Measurements from ENCODE around the gene ASB18. TPM values are rescaled to one million over a fixed set of nuclear protein-coding genes. Genes with fewer than 3 reads are reported as not detected.

ASB18 gene
- total and polyA plus RNA-seq, 2 of the 13 experiments (the other 11 are each of a cell fraction or from before 2014, with no cell fraction given) = not detected

DNA sequence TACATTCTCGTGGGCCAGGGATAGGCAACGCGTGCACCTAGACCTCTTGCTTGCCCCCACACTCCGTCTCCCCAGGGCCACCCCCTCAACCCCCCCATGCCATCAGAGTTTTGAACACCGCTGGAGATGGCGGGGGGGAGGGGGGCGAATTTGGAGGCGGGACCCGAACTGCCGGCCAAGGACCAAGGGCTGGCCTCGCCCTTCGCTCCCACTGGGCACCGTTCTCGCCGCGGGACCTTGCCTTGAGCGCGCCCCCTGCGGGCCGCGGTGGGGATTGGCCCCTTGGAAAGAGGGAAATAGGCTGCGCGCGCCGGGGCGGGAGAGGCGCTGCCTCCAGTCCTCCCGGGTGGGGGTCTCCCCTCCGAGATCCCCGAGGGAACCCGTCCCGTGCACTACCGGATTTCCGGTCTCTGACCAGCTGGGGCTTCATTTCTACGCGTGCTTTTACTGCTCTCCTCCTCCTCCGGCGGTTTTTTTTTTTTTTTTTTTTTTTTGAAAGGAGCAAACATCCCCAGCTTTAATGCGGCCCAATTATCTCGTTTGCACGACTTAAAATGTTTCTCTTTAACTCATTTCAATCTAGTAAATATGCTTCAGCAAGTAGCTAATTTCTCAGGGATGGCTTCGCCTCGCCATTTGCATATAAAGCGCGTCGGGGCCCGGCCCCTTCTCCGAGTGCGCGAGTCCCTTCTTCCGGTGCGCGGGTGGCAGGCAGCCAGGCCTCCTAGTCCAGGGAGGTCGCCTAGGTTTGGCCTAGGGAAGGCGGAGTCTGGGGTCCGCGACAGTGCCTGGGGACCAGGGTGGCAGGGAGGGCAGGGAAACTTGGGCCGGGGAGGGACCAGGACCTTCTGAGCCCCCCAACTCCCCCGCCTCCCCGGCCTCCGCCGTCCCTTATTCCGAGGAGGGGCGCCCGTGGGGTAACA, 86.0 kb downstream of the ASB18 start (continued):
- TF ChIP-seq, protein P1, sequence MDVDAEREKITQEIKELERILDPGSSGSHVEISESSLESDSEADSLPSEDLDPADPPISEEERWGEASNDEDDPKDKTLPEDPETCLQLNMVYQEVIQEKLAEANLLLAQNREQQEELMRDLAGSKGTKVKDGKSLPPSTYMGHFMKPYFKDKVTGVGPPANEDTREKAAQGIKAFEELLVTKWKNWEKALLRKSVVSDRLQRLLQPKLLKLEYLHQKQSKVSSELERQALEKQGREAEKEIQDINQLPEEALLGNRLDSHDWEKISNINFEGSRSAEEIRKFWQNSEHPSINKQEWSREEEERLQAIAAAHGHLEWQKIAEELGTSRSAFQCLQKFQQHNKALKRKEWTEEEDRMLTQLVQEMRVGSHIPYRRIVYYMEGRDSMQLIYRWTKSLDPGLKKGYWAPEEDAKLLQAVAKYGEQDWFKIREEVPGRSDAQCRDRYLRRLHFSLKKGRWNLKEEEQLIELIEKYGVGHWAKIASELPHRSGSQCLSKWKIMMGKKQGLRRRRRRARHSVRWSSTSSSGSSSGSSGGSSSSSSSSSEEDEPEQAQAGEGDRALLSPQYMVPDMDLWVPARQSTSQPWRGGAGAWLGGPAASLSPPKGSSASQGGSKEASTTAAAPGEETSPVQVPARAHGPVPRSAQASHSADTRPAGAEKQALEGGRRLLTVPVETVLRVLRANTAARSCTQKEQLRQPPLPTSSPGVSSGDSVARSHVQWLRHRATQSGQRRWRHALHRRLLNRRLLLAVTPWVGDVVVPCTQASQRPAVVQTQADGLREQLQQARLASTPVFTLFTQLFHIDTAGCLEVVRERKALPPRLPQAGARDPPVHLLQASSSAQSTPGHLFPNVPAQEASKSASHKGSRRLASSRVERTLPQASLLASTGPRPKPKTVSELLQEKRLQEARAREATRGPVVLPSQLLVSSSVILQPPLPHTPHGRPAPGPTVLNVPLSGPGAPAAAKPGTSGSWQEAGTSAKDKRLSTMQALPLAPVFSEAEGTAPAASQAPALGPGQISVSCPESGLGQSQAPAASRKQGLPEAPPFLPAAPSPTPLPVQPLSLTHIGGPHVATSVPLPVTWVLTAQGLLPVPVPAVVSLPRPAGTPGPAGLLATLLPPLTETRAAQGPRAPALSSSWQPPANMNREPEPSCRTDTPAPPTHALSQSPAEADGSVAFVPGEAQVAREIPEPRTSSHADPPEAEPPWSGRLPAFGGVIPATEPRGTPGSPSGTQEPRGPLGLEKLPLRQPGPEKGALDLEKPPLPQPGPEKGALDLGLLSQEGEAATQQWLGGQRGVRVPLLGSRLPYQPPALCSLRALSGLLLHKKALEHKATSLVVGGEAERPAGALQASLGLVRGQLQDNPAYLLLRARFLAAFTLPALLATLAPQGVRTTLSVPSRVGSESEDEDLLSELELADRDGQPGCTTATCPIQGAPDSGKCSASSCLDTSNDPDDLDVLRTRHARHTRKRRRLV (CRISPR knock-in tag; IDR thresholded peaks at IDR 0.05) = peak; percentile 78; the same call in 1 of the 2 replicates
- no peak for TF ChIP-seq HNRNPLL (IDR thresholded peaks at IDR 0.05; ENCODE audit: low read depth, low read length, poor library complexity, severe bottlenecking)
- TF ChIP-seq KDM5B (CRISPR knock-in tag; IDR thresholded peaks at IDR 0.05; ENCODE audit: borderline replicate concordance) = peak; percentile 43; the same call in 1 of the 2 replicates
- TF ChIP-seq ZSCAN9 (CRISPR knock-in tag; IDR thresholded peaks at IDR 0.05; ENCODE audit: borderline replicate concordance) = no peak
- TF ChIP-seq, protein P2, sequence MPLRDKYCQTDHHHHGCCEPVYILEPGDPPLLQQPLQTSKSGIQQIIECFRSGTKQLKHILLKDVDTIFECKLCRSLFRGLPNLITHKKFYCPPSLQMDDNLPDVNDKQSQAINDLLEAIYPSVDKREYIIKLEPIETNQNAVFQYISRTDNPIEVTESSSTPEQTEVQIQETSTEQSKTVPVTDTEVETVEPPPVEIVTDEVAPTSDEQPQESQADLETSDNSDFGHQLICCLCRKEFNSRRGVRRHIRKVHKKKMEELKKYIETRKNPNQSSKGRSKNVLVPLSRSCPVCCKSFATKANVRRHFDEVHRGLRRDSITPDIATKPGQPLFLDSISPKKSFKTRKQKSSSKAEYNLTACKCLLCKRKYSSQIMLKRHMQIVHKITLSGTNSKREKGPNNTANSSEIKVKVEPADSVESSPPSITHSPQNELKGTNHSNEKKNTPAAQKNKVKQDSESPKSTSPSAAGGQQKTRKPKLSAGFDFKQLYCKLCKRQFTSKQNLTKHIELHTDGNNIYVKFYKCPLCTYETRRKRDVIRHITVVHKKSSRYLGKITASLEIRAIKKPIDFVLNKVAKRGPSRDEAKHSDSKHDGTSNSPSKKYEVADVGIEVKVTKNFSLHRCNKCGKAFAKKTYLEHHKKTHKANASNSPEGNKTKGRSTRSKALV (CRISPR knock-in tag; IDR thresholded peaks at IDR 0.05) = peak; percentile 75; the same call in 1 of the 2 replicates
- TF ChIP-seq, protein P3, sequence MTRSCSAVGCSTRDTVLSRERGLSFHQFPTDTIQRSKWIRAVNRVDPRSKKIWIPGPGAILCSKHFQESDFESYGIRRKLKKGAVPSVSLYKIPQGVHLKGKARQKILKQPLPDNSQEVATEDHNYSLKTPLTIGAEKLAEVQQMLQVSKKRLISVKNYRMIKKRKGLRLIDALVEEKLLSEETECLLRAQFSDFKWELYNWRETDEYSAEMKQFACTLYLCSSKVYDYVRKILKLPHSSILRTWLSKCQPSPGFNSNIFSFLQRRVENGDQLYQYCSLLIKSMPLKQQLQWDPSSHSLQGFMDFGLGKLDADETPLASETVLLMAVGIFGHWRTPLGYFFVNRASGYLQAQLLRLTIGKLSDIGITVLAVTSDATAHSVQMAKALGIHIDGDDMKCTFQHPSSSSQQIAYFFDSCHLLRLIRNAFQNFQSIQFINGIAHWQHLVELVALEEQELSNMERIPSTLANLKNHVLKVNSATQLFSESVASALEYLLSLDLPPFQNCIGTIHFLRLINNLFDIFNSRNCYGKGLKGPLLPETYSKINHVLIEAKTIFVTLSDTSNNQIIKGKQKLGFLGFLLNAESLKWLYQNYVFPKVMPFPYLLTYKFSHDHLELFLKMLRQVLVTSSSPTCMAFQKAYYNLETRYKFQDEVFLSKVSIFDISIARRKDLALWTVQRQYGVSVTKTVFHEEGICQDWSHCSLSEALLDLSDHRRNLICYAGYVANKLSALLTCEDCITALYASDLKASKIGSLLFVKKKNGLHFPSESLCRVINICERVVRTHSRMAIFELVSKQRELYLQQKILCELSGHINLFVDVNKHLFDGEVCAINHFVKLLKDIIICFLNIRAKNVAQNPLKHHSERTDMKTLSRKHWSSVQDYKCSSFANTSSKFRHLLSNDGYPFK (CRISPR knock-in tag; IDR thresholded peaks at IDR 0.05; ENCODE audit: borderline replicate concordance) = no peak
- no peak for TF ChIP-seq ZKSCAN5 (CRISPR knock-in tag; IDR thresholded peaks at IDR 0.05)
- no peak for TF ChIP-seq ZNF772 (CRISPR knock-in tag; IDR thresholded peaks at IDR 0.05)
- 0 out of 2 replicates have a peak, but pooled peaks have one; percentile 18 for TF ChIP-seq ARID2 (CRISPR knock-in tag; IDR thresholded peaks at IDR 0.05; ENCODE audit: borderline replicate concordance)
- TF ChIP-seq CHD2 (IDR thresholded peaks at IDR 0.05; ENCODE audit: low read depth, low read length) = no peak
- no peak; the same call in 1 of the 2 replicates for TF ChIP-seq KDM1A (CRISPR knock-in tag; IDR thresholded peaks at IDR 0.05)
- TF ChIP-seq HOXA5 (CRISPR knock-in tag; IDR thresholded peaks at IDR 0.05) = no peak
- no peak for TF ChIP-seq ZNF136 (CRISPR knock-in tag; IDR thresholded peaks at IDR 0.05; ENCODE audit: low read depth)
- TF ChIP-seq ZBTB8A (CRISPR knock-in tag; IDR thresholded peaks at IDR 0.05; ENCODE audit: borderline replicate concordance, low read depth) = no peak
- TF ChIP-seq, protein P4, sequence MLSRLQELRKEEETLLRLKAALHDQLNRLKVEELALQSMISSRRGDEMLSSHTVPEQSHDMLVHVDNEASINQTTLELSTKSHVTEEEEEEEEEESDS (CRISPR knock-in tag; IDR thresholded peaks at IDR 0.05; ENCODE audit: borderline replicate concordance) = no peak
- TF ChIP-seq DMAP1 (CRISPR knock-in tag; IDR thresholded peaks at IDR 0.05) = no peak
- no peak for TF ChIP-seq FOXA1 (IDR thresholded peaks at IDR 0.05)
- TF ChIP-seq FOXA1 (CRISPR knock-in tag; IDR thresholded peaks at IDR 0.05) = no peak
- no peak for TF ChIP-seq MAFK (conservative IDR thresholded peaks at IDR 0.05 in 1 of 2, IDR thresholded peaks at IDR 0.05 in 1 of 2; ENCODE audit: low read length in 2 of 2)
